ENCODE measurements around the gene LAPTM5.

Gene LAPTM5

GRCh38 chr1:30763651-30764248, 6.2 kb upstream of the LAPTM5 start:
- DNase-seq: no peak
- Histone ChIP-seq H3K79me2 (ENCODE audit: low read length) (no peaks in the 10 kb centered on the region; the same call in 1 of the 2 replicates), H3F3A (ENCODE audit: insufficient read depth, low read length) (peaks cover 12% of the 10 kb centered on the region), H3K9ac (ENCODE audit: low read length) (no peak overlapping the region), H3K27me3 (replicated peaks; ENCODE audit: insufficient read depth, low read length) (no peaks in the 10 kb centered on the region), H3K4me2 (ENCODE audit: low read depth, low read length) (no peak overlapping the region), H4K20me1 (ENCODE audit: insufficient read depth, low read length) (no peaks in the 10 kb centered on the region), H3K4me1 (ENCODE audit: low read length) (peaks cover 44% of the 10 kb centered on the region), H3K36me3 (replicated peaks; ENCODE audit: insufficient read depth, low read length) (no peaks in the 10 kb centered on the region), H3K27ac (ENCODE audit: low read length) (no peak overlapping the region), H3K4me3 (ENCODE audit: low read length) (no peak overlapping the region), H2AFZ (ENCODE audit: low read length) (no peak overlapping the region), H3K9me2 (replicated peaks; ENCODE audit: insufficient read depth, low read length) (no peaks in the 10 kb centered on the region), H3K9me3 (replicated peaks; ENCODE audit: insufficient read depth, low read length) (no peaks in the 10 kb centered on the region)
- no peak for TF ChIP-seq EZH2phosphoT487 (IDR thresholded peaks at IDR 0.05; ENCODE audit: low read length)
- no peak for TF ChIP-seq EZH2 (optimal IDR thresholded peaks at IDR 0.05; ENCODE audit: low read depth, low read length)
- TF ChIP-seq, protein P1, sequence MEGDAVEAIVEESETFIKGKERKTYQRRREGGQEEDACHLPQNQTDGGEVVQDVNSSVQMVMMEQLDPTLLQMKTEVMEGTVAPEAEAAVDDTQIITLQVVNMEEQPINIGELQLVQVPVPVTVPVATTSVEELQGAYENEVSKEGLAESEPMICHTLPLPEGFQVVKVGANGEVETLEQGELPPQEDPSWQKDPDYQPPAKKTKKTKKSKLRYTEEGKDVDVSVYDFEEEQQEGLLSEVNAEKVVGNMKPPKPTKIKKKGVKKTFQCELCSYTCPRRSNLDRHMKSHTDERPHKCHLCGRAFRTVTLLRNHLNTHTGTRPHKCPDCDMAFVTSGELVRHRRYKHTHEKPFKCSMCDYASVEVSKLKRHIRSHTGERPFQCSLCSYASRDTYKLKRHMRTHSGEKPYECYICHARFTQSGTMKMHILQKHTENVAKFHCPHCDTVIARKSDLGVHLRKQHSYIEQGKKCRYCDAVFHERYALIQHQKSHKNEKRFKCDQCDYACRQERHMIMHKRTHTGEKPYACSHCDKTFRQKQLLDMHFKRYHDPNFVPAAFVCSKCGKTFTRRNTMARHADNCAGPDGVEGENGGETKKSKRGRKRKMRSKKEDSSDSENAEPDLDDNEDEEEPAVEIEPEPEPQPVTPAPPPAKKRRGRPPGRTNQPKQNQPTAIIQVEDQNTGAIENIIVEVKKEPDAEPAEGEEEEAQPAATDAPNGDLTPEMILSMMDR (IDR thresholded peaks at IDR 0.05; ENCODE audit: low read length): no peak

- H2AFZ ChIP-seq (ENCODE audit: low read length): no peak overlapping the region
- peaks cover 16% of the 10 kb centered on the region for H3F3A ChIP-seq (ENCODE audit: insufficient read depth, low read length)
- no peak overlapping the region for H3K9ac ChIP-seq (ENCODE audit: low read length)
- H3K9me2 ChIP-seq (replicated peaks; ENCODE audit: insufficient read depth, low read length): no peaks in the 10 kb centered on the region
- no peak overlapping the region for H3K4me3 ChIP-seq (ENCODE audit: low read length)
- no peak overlapping the region for H3K27ac ChIP-seq (ENCODE audit: low read length)
- H3K4me1 ChIP-seq (ENCODE audit: low read length): peaks cover 51% of the 10 kb centered on the region
- DNase-seq: no peak
- no peaks in the 10 kb centered on the region for H3K9me3 ChIP-seq (replicated peaks; ENCODE audit: insufficient read depth, low read length)
- no peaks in the 10 kb centered on the region for H4K20me1 ChIP-seq (ENCODE audit: insufficient read depth, low read length)
- TF ChIP-seq EZH2 (optimal IDR thresholded peaks at IDR 0.05; ENCODE audit: low read depth, low read length) (no peak), EZH2phosphoT487 (IDR thresholded peaks at IDR 0.05; ENCODE audit: low read length) (no peak)
- TF ChIP-seq, protein P1 (IDR thresholded peaks at IDR 0.05; ENCODE audit: low read length): no peak
- no peaks in the 10 kb centered on the region for H3K36me3 ChIP-seq (replicated peaks; ENCODE audit: insufficient read depth, low read length)
- H3K27me3 ChIP-seq (replicated peaks; ENCODE audit: insufficient read depth, low read length): no peaks in the 10 kb centered on the region
- H3K4me2 ChIP-seq (ENCODE audit: low read depth, low read length): no peak overlapping the region
- peaks cover 6% of the 10 kb centered on the region for H3K79me2 ChIP-seq (ENCODE audit: low read length)
Measured at GRCh38 chr1:30762930-30763650, 5.5 kb upstream of the LAPTM5 start.

DNA sequence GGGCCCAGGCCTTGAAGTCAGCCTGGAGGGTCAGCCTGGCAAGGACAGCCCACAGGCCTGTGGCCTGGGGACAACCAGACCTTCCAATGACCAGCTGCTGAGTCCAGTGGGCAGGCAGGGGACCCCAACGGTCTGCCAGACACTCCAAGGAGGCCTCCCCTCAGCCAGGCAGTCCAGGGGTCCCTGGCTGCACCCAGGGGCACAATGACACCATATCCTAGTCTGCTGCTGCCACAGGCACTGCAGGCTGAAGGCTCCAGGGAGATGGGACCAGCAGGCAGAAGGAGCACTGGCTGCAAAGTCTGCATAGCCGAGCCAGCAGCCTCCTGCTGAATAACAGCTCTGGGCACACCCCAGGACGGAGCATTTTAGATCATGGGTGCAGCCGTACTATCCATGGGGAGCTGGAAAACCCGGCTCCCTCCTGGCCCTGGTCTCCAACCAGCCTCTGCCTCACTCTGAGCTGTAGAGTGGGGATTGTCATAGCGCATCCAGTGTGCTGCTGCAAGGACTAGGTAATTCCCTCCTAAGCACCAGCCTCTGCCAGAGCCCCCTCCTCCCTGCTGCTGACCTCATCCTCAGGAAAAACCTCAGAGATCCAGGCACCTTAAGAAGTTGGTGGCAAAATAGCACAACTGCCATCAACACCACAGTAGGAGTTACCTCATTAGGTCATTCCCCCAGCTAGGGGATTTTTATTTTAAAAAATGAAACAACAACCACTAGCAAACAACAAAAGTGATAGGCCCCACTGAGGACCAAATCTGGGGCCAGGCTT, 4.8 kb upstream of the LAPTM5 start:
- Histone ChIP-seq H2AFZ (ENCODE audit: low read length) (no peak overlapping the region), H3K4me1 (ENCODE audit: low read length) (peaks cover 55% of the 10 kb centered on the region), H3K9me2 (replicated peaks; ENCODE audit: insufficient read depth, low read length) (no peaks in the 10 kb centered on the region), H4K20me1 (ENCODE audit: insufficient read depth, low read length) (no peaks in the 10 kb centered on the region), H3K27me3 (replicated peaks; ENCODE audit: insufficient read depth, low read length) (no peaks in the 10 kb centered on the region), H3K79me2 (ENCODE audit: low read length) (peaks cover 14% of the 10 kb centered on the region), H3K27ac (ENCODE audit: low read length) (no peak overlapping the region), H3K4me3 (ENCODE audit: low read length) (no peak overlapping the region), H3K4me2 (ENCODE audit: low read depth, low read length) (no peak overlapping the region), H3F3A (ENCODE audit: insufficient read depth, low read length) (peaks cover 20% of the 10 kb centered on the region), H3K36me3 (replicated peaks; ENCODE audit: insufficient read depth, low read length) (no peaks in the 10 kb centered on the region), H3K9ac (ENCODE audit: low read length) (no peak overlapping the region), H3K9me3 (replicated peaks; ENCODE audit: insufficient read depth, low read length) (no peaks in the 10 kb centered on the region)
- TF ChIP-seq EZH2 (optimal IDR thresholded peaks at IDR 0.05; ENCODE audit: low read depth, low read length): no peak
- no peak for TF ChIP-seq EZH2phosphoT487 (IDR thresholded peaks at IDR 0.05; ENCODE audit: low read length)
- TF ChIP-seq, protein P1 (IDR thresholded peaks at IDR 0.05; ENCODE audit: low read length): no peak
- no peak for DNase-seq

Data from MM.1S (cell line).